ENCODE data around the gene PTER.

DNA sequence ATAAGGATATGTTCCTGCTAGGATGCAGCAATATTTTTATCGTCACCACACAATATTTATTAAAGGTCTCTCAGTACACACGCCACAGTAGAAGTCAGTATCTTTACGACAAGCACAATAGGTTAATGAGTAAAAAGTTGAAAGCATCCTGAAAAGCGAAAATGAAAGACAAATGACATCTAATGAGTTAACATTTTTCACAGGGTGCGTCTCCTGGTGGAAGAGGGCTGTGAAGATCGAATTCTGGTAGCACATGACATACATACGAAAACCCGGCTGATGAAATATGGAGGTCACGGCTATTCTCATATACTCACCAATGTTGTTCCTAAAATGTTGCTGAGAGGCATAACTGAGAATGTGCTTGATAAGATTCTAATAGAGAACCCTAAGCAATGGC lies 74.0 kb downstream of the PTER start:
- TF ChIP-seq, protein P1, sequence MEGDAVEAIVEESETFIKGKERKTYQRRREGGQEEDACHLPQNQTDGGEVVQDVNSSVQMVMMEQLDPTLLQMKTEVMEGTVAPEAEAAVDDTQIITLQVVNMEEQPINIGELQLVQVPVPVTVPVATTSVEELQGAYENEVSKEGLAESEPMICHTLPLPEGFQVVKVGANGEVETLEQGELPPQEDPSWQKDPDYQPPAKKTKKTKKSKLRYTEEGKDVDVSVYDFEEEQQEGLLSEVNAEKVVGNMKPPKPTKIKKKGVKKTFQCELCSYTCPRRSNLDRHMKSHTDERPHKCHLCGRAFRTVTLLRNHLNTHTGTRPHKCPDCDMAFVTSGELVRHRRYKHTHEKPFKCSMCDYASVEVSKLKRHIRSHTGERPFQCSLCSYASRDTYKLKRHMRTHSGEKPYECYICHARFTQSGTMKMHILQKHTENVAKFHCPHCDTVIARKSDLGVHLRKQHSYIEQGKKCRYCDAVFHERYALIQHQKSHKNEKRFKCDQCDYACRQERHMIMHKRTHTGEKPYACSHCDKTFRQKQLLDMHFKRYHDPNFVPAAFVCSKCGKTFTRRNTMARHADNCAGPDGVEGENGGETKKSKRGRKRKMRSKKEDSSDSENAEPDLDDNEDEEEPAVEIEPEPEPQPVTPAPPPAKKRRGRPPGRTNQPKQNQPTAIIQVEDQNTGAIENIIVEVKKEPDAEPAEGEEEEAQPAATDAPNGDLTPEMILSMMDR (IDR thresholded peaks at IDR 0.05 in 2 of 3, conservative IDR thresholded peaks at IDR 0.05 in 1 of 3; ENCODE audit: insufficient read depth in 2 of 3, low read depth in 1 of 3, low read length in 3 of 3) = no peak
- TF ChIP-seq TCF7L2 (IDR thresholded peaks at IDR 0.05; ENCODE audit: low read depth, low read length) = no peak
- TF ChIP-seq, protein P2, sequence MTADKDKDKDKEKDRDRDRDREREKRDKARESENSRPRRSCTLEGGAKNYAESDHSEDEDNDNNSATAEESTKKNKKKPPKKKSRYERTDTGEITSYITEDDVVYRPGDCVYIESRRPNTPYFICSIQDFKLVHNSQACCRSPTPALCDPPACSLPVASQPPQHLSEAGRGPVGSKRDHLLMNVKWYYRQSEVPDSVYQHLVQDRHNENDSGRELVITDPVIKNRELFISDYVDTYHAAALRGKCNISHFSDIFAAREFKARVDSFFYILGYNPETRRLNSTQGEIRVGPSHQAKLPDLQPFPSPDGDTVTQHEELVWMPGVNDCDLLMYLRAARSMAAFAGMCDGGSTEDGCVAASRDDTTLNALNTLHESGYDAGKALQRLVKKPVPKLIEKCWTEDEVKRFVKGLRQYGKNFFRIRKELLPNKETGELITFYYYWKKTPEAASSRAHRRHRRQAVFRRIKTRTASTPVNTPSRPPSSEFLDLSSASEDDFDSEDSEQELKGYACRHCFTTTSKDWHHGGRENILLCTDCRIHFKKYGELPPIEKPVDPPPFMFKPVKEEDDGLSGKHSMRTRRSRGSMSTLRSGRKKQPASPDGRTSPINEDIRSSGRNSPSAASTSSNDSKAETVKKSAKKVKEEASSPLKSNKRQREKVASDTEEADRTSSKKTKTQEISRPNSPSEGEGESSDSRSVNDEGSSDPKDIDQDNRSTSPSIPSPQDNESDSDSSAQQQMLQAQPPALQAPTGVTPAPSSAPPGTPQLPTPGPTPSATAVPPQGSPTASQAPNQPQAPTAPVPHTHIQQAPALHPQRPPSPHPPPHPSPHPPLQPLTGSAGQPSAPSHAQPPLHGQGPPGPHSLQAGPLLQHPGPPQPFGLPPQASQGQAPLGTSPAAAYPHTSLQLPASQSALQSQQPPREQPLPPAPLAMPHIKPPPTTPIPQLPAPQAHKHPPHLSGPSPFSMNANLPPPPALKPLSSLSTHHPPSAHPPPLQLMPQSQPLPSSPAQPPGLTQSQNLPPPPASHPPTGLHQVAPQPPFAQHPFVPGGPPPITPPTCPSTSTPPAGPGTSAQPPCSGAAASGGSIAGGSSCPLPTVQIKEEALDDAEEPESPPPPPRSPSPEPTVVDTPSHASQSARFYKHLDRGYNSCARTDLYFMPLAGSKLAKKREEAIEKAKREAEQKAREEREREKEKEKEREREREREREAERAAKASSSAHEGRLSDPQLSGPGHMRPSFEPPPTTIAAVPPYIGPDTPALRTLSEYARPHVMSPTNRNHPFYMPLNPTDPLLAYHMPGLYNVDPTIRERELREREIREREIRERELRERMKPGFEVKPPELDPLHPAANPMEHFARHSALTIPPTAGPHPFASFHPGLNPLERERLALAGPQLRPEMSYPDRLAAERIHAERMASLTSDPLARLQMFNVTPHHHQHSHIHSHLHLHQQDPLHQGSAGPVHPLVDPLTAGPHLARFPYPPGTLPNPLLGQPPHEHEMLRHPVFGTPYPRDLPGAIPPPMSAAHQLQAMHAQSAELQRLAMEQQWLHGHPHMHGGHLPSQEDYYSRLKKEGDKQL (CRISPR knock-in tag; IDR thresholded peaks at IDR 0.05; ENCODE audit: borderline replicate concordance) = no peak
- TF ChIP-seq, protein P3, sequence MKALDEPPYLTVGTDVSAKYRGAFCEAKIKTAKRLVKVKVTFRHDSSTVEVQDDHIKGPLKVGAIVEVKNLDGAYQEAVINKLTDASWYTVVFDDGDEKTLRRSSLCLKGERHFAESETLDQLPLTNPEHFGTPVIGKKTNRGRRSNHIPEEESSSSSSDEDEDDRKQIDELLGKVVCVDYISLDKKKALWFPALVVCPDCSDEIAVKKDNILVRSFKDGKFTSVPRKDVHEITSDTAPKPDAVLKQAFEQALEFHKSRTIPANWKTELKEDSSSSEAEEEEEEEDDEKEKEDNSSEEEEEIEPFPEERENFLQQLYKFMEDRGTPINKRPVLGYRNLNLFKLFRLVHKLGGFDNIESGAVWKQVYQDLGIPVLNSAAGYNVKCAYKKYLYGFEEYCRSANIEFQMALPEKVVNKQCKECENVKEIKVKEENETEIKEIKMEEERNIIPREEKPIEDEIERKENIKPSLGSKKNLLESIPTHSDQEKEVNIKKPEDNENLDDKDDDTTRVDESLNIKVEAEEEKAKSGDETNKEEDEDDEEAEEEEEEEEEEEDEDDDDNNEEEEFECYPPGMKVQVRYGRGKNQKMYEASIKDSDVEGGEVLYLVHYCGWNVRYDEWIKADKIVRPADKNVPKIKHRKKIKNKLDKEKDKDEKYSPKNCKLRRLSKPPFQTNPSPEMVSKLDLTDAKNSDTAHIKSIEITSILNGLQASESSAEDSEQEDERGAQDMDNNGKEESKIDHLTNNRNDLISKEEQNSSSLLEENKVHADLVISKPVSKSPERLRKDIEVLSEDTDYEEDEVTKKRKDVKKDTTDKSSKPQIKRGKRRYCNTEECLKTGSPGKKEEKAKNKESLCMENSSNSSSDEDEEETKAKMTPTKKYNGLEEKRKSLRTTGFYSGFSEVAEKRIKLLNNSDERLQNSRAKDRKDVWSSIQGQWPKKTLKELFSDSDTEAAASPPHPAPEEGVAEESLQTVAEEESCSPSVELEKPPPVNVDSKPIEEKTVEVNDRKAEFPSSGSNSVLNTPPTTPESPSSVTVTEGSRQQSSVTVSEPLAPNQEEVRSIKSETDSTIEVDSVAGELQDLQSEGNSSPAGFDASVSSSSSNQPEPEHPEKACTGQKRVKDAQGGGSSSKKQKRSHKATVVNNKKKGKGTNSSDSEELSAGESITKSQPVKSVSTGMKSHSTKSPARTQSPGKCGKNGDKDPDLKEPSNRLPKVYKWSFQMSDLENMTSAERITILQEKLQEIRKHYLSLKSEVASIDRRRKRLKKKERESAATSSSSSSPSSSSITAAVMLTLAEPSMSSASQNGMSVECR (CRISPR knock-in tag; IDR thresholded peaks at IDR 0.05) = no peak
- TF ChIP-seq SP1 (CRISPR knock-in tag; IDR thresholded peaks at IDR 0.05) = no peak
- TF ChIP-seq POLR2A (conservative IDR thresholded peaks at IDR 0.05) = no peak

All from K562 (cell line).